OCI-LY7 (cell line): ENCODE measurements around the gene CABP4. TPM values are rescaled to one million over a fixed set of nuclear protein-coding genes. Genes with fewer than 3 reads are reported as not detected.
"Not testable (repeated sequence)": the region's sequence is repeated elsewhere in the genome, so short reads cannot be mapped to it uniquely, and the experiment has no call there.

Experiments
- BruUV-seq: library from RNA; stranded (reverse); fragments of 400-500 nt; replicated peaks from 2 replicates; lab custom pipeline; 2021; lab: Mats Ljungman, UMichigan
- CTCF ChIA-PET: fragments of 300-600 bp; sonication (Branson Sonifier 250); formaldehyde crosslinking; loops from one replicate; lab custom pipeline; 2022; ENCODE audit warnings: antibody characterized with exemption; ENCODE audit not compliant: unreplicated experiment; lab: Charles Lee
- POLR2A ChIA-PET: fragments of 300-600 bp; sonication (Branson Sonifier 250); formaldehyde crosslinking; loops from one replicate; lab custom pipeline; 2022; ENCODE audit warnings: antibody characterized with exemption; lab: Charles Lee
- DNase-seq: peaks from one replicate; pipeline ENCODE4 v3.0.0-alpha.2; 2015; ENCODE audit warnings: low spot score
- H2AFZ ChIP-seq: fragments of 200-600 bp; sonication (generic), shearing (Covaris generic); 2 replicates; pipeline ENCODE4 v1.6.1; 2014; ENCODE audit warnings: mild to moderate bottlenecking, antibody characterized with exemption, low read length, moderate library complexity
- H3K27ac ChIP-seq: fragments of 200-600 bp; sonication (generic); 2 replicates; pipeline ENCODE4 v1.5.1; 2014; ENCODE audit warnings: mixed run types, low read depth, mild to moderate bottlenecking, moderate library complexity, low read length, inconsistent platforms; ENCODE audit not compliant: poor library complexity, severe bottlenecking
- H3K36me3 ChIP-seq: fragments of 200-600 bp; sonication (generic); 2 replicates; pipeline ENCODE4 v1.6.1; 2014; ENCODE audit warnings: mild to moderate bottlenecking, antibody characterized with exemption, low read length, moderate library complexity, mixed read lengths; ENCODE audit not compliant: insufficient read depth
- H3K4me1 ChIP-seq: fragments of 200-600 bp; sonication (generic); 2 replicates; pipeline ENCODE4 v1.5.1; 2014; ENCODE audit warnings: mild to moderate bottlenecking, low read length; ENCODE audit not compliant: insufficient read depth, poor library complexity, severe bottlenecking
- H3K4me2 ChIP-seq: fragments of 200-600 bp; sonication (generic); 2 replicates; pipeline ENCODE4 v1.6.1; 2014; ENCODE audit warnings: mild to moderate bottlenecking, low read length
- H3K4me3 ChIP-seq: fragments of 200-600 bp; sonication (generic); 2 replicates; pipeline ENCODE4 v1.5.1; 2014; ENCODE audit warnings: mild to moderate bottlenecking, low read depth, low read length; ENCODE audit not compliant: poor library complexity, severe bottlenecking
- H3K79me2 ChIP-seq: fragments of 200-600 bp; sonication (generic); 2 replicates; pipeline ENCODE4 v1.6.1; 2016; ENCODE audit warnings: low read depth, mild to moderate bottlenecking, low read length, moderate library complexity, mixed read lengths; ENCODE audit not compliant: insufficient read depth
- H3K9me2 ChIP-seq: fragments of 200-600 bp; sonication (generic); 2 replicates; pipeline ENCODE4 v1.6.1; 2016; ENCODE audit warnings: mild to moderate bottlenecking, low read length, mixed read lengths; ENCODE audit not compliant: insufficient read depth
- H3K9me3 ChIP-seq: fragments of 200-600 bp; sonication (generic); 2 replicates; pipeline ENCODE4 v1.6.1; 2014; ENCODE audit warnings: mild to moderate bottlenecking, mixed run types, low read length, mixed read lengths
- H4K20me1 ChIP-seq: fragments of 200-600 bp; sonication (generic); 2 replicates; pipeline ENCODE4 v1.6.1; 2014; ENCODE audit warnings: mild to moderate bottlenecking, antibody characterized with exemption, low read length, moderate library complexity, mixed read lengths; ENCODE audit not compliant: insufficient read depth
- EZH2phosphoT487 ChIP-seq: fragments of 200-600 bp; sonication (generic); IDR thresholded peaks from 2 replicates; pipeline ENCODE4 v1.6.1; 2018; ENCODE audit warnings: low read depth, borderline replicate concordance, mild to moderate bottlenecking, mixed run types, antibody characterized with exemption, low read length, moderate library complexity, mixed read lengths
- intact Hi-C: fragments of 100-400 bp; cut with micrococcal nuclease; formaldehyde crosslinking; loops from one replicate; pipeline ENCODE4 v1.10.0; 2022; ENCODE audit not compliant: unreplicated experiment
- total RNA-seq, 2 experiments: library from RNA; depleted of rRNA in 1 of 2; stranded (reverse); fragments of >200 nt in 1 of 2; shearing (Covaris generic) in 1 of 2; gene quantifications; 2 replicates each; pipeline ENCODE4 v1.2.3, GENCODE V29; 2014 to 2022
- TF ChIP-seq, protein P1 (sequence below): fragments of 200-600 bp; sonication (generic); conservative IDR thresholded peaks from 2 replicates; pipeline ENCODE4 v1.5.1; 2014; ENCODE audit warnings: mild to moderate bottlenecking, antibody characterized with exemption, low read length, moderate library complexity, mixed read lengths

The CABP4 gene
- total RNA-seq, 2 experiments from 2014 or later, result 3.0 to 11.5 TPM

GRCh38 chr11:67483831-67484665 is 28.9 kb downstream of the CABP4 start:
- peak overlapping the region; percentile 71 for H3K4me3 ChIP-seq
- H4K20me1 ChIP-seq, result no peaks in the 10 kb centered on the region
- DNase-seq, result peak; percentile 60
- no TSS peak for BruUV-seq
- H3K79me2 ChIP-seq, result peaks cover 28% of the 10 kb centered on the region; the same call in 1 of the 2 replicates
- peaks cover 44% of the 10 kb centered on the region for H3K4me1 ChIP-seq
- H3K9me3 ChIP-seq, result no peaks in the 10 kb centered on the region
- TF ChIP-seq, protein P1, sequence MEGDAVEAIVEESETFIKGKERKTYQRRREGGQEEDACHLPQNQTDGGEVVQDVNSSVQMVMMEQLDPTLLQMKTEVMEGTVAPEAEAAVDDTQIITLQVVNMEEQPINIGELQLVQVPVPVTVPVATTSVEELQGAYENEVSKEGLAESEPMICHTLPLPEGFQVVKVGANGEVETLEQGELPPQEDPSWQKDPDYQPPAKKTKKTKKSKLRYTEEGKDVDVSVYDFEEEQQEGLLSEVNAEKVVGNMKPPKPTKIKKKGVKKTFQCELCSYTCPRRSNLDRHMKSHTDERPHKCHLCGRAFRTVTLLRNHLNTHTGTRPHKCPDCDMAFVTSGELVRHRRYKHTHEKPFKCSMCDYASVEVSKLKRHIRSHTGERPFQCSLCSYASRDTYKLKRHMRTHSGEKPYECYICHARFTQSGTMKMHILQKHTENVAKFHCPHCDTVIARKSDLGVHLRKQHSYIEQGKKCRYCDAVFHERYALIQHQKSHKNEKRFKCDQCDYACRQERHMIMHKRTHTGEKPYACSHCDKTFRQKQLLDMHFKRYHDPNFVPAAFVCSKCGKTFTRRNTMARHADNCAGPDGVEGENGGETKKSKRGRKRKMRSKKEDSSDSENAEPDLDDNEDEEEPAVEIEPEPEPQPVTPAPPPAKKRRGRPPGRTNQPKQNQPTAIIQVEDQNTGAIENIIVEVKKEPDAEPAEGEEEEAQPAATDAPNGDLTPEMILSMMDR, result no peak
- TF ChIP-seq EZH2phosphoT487, result no peak
- ChIA-PET CTCF (interaction anchor here (1.4 kb wide), 1 partner anchor 44 kb away, joined by 3 read pairs; no protein-coding TSS in a partner anchor), POLR2A (interaction anchor here (0.5 to 1.4 kb wide), 9 partner anchors 13 to 780 kb away, joined by 3 to 7 read pairs (median 3); partner anchors contain the start of genes PPP1CA, PTPRCAP and TBC1D10C)
- H2AFZ ChIP-seq, result no peak overlapping the region; the same call in 1 of the 2 replicates
- peak overlapping the region; percentile 87 for H3K27ac ChIP-seq
- no peaks in the 10 kb centered on the region for H3K9me2 ChIP-seq
- intact Hi-C loops, result loop anchor here (1.0 to 5.0 kb wide), 5 partner anchors 23 to 132 kb away; partner anchors contain the start of genes CORO1B, POLD4 and RAD9A
- peak overlapping the region; percentile 95 for H3K4me2 ChIP-seq
- H3K36me3 ChIP-seq, result peaks cover 20% of the 10 kb centered on the region

GRCh38 chr11:67484847-67485311 is 29.7 kb downstream of the CABP4 start:
- no peak overlapping the region; the same call in 1 of the 2 replicates for H2AFZ ChIP-seq
- peak; percentile 85 for DNase-seq
- H3K9me2 ChIP-seq, result no peaks in the 10 kb centered on the region
- peak overlapping the region; percentile 71 for H3K4me3 ChIP-seq
- peaks cover 44% of the 10 kb centered on the region for H3K4me1 ChIP-seq
- CTCF ChIA-PET, result interaction anchor here (1.4 kb wide), 1 partner anchor 45 kb away, joined by 3 read pairs; no protein-coding TSS in a partner anchor
- TF ChIP-seq EZH2phosphoT487, result no peak
- TF ChIP-seq, protein P1, result peak; percentile 55
- no peaks in the 10 kb centered on the region for H3K9me3 ChIP-seq
- intact Hi-C loops, result loop anchor here (1.0 to 5.0 kb wide), 5 partner anchors 22 to 133 kb away; partner anchors contain the start of genes CORO1B, POLD4 and RAD9A
- peak overlapping the region; percentile 95 for H3K4me2 ChIP-seq
- no TSS peak for BruUV-seq
- peaks cover 28% of the 10 kb centered on the region for H3K36me3 ChIP-seq
- H3K27ac ChIP-seq, result peak overlapping the region; percentile 87
- POLR2A ChIA-PET, result interaction anchor here (0.5 to 1.8 kb wide), 12 partner anchors 14 to 781 kb away, joined by 3 to 7 read pairs (median 4); partner anchors contain the start of genes CABP4, CORO1B, PPP1CA and TBC1D10C
- H3K79me2 ChIP-seq, result peaks cover 28% of the 10 kb centered on the region; the same call in 1 of the 2 replicates
- H4K20me1 ChIP-seq, result no peaks in the 10 kb centered on the region

DNA sequence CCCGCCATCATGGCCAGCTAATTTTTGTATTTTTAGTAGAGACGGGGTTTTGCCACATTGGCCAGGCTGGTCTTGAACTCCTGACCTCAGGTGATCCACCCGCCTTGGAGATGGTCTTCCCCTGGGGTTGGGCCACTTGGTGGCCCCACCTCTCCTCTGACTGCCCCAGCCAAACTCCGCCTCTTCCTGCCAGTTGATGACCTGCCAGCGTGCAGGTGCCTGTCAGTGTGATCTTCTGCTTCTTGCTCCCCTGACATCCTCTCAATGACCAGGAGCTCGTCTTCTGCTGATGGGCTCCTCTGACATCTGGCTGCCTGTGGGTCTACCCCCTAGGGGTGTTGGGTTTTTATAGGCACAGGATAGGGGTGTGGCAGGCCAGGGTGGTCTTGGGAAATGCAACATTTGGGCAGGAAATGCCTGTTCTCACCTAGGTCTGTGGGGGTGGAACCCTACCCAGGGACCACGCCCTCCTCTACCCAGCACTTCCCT is 30.8 kb downstream of the CABP4 start:
- BruUV-seq, H4K20me1 ChIP-seq, H2AFZ ChIP-seq, H3K9me2 ChIP-seq, H3K9me3 ChIP-seq, CTCF ChIA-PET: not testable (repeated sequence)
- intact Hi-C loops, result loop anchor here (2.0 kb wide), 2 partner anchors 21 to 43 kb away; partner anchors contain the start of gene CORO1B
- H3K27ac ChIP-seq, result peak overlapping the region; percentile 87
- H3K4me3 ChIP-seq, result peak overlapping the region; percentile 71
- H3K79me2 ChIP-seq, result peaks cover 28% of the 10 kb centered on the region; the same call in 1 of the 2 replicates
- H3K36me3 ChIP-seq, result peaks cover 38% of the 10 kb centered on the region
- peak; percentile 93 for DNase-seq
- POLR2A ChIA-PET, result interaction anchor here (0.6 to 1.8 kb wide), 11 partner anchors 13 to 214 kb away, joined by 3 to 5 read pairs (median 3); partner anchors contain the start of gene PPP1CA
- H3K4me2 ChIP-seq, result peak overlapping the region; percentile 95
- peaks cover 44% of the 10 kb centered on the region for H3K4me1 ChIP-seq
